Stimulated activated CD4-positive, alpha-beta T cell treated with anti-CD3 and anti-CD28 coated beads, Interleukin-4, amount 100 ng/mL, for 4 hours (primary cell): ENCODE results near the gene NCOA1.
"Not testable (repeated sequence)": the region's sequence is repeated elsewhere in the genome, so short reads cannot be mapped to it uniquely, and the experiment has no call there.

ENCODE experiments used
- DNase-seq, 2 experiments: peaks; one replicate each; pipeline ENCODE4 v3.0.0-alpha.2; 2020

The NCOA1 gene

DNA sequence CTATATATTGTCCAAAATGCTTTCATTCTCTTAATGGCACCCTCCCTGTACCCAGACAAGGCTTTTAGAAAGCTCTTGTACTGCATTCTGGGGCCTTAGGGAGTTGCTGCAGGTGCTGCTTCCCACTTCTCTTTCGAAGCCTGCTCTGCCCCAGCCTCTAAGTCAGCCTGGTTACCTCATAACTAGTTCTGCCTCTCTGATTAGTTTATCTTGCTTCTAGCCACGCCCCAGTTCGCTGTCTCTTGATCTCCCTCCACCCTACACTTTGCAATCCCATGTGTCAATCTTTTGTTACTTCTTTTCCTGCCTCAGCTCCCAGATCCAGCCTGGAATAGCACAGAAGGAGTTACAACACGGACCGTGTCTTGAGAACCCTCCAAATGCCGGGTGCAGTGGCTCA, 13.8 kb upstream of the NCOA1 start:
- no peak for DNase-seq

DNA sequence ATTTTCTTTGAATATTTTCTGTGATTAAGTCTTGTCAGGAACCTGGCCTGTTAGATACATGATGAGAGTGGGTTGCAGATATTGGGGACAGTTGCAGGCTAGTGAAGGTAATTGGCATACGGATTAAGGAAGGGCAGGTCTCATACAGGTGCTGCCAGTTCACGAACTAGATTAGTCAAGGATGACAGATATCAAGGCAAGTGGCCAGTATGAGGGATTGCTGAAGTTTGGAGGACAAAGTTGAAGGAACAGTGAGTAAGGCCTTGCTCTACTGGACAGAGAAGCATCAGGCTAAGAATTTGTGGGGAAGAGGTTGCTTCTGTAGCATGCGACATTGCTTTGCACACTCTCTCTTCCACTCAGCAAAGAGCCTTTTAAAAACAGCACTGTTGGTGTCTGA, 12.8 kb upstream of the NCOA1 start:
- no peak for DNase-seq

DNA sequence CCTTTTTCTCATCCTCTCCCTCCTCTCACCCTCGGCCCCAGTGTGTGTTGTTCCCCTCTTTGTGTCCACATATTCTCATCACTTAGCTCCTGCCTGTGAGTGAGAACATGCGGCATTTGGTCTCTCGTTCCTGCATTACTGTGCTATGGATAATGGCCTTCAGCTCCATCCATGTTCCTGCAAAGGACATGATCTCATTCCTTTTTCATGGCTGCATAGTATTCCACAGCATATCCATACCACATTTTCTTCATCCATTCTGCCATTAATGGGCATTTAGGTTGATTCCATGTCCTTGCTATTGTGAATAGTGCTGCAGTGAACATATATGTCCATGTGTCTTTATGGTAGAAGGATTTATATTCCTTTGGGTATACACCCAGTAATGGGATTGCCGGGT, 10.8 kb upstream of the NCOA1 start:
- no peak for DNase-seq

- DNase-seq: no peak
Observed at GRCh38 chr2:24482251-24482971, 8.6 kb upstream of the NCOA1 start.

- DNase-seq: no peak
Observed at GRCh38 chr2:24482972-24483300, 8.1 kb upstream of the NCOA1 start.

DNA sequence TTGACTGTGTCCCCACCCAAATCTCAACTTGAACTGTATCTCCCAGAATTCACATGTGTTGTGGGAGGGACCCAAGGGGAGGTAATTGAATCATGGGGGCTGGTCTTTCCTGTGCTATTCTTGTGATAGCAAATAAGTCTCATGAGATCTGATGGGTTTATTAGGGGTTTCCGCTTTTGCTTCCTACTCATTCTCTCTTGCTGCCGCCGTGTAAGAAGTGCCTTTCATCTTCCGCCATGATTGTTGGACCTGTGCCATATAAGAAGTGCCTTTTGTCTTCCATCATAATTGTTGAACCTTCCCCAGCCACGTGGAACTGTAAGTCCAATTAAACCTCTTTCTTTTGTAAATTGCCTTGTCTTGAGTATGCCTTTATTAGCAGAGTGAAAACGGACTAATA, 6.4 kb upstream of the NCOA1 start:
- DNase-seq: not testable (repeated sequence)

GRCh38 chr2:24485197-24485596, 5.9 kb upstream of the NCOA1 start:
- no peak for DNase-seq

DNA sequence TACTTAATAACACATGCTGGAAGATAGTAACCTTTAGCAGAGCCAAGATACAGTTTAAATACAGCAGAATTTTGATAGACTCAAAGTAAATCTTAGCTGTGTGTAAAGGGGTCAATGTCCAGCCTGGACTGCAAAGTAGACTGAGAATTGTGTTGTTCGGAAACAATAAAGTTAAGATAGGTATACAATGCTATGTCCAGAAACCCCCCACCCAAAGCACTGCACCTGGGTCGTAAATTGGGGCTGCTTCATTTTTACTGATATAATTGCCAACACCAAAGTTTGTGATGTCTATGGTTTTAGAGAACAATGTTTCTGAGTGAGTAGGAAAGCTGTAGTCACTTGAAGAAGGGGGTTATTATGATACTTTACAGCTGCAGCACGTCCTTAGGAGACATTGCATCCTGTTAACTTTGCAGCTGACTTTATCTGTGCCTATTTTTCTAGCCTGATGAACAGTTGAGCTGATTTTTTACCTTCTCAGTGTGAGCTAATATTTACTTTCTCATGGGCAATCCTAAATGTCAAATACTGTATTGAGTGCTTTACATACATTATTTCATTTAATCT, 4.3 kb upstream of the NCOA1 start:
- no peak for DNase-seq

GRCh38 chr2:24489465-24490180, 1.4 kb upstream of the NCOA1 start:
- DNase-seq: no peak

GRCh38 chr2:24490181-24490689, 819 bp upstream of the NCOA1 start:
- DNase-seq: no peak

DNA sequence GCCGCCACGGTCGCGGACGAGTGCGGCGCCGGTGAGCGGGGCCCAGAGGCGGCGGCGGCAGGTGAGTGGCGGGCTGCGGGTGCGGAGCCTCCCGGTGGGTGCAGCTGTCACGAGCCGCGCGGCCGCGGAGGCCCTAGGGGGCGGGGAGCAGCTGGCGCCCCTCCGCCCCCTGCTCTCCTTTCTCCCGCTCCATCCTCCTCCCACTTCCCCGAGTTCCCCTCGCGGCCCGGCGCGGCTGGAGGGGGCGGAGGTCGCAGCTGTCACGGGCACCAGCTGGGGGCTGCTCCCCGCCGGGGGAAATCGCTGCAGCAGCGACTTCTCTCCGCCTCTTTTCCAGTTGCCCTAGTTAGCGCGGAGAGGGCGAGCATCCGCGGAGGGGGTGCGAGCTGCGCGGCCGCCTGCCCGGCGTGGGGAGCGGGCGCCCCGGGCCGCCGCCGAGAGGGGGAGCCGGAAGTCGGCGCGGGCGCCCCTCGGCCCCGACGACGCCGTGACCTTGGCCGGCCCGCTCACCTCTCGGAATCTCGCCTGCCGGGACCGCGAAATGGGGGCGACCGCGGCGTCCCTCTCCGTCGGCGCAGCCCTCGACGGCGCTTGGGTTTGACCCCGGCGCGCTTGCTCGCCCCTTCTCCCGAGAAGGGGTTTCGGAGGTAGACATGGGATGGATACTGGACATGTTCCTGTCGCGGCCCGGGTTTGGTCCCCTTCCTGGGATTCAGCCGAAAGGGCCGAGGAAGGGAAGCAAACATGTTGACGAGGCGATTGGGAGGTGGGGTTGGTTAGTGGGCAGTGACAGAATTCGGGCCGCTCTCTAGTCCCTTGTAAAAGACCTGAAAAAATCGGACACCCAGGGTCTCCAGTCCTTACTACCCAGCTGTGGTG, 727 bp downstream of the NCOA1 start:
- DNase-seq: peak; percentile 53 to 54

GRCh38 chr2:24492421-24493279, 1.6 kb downstream of the NCOA1 start:
- no peak for DNase-seq

DNA sequence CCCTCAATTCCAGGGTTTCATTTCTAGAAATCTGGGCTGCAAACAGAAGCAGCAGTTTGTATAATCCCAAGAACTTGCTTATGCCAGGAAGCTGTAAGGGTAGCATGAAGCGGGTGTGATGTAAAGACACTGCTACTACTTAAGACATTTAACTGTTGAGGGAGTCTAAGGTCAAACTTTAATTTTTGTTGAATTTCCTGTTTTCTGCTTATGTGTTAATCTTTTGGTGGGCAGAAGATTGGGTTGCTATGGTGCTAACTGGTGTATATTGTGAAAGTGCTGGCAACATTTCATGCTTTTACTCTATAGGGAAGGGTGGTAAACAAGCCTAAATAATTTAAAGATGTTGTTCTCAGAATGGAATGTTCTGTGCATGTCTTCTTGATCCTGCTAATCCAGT, 2.7 kb downstream of the NCOA1 start:
- DNase-seq: no peak

- no peak for DNase-seq
Observed at GRCh38 chr2:24494410-24494809, 3.4 kb downstream of the NCOA1 start.

DNA sequence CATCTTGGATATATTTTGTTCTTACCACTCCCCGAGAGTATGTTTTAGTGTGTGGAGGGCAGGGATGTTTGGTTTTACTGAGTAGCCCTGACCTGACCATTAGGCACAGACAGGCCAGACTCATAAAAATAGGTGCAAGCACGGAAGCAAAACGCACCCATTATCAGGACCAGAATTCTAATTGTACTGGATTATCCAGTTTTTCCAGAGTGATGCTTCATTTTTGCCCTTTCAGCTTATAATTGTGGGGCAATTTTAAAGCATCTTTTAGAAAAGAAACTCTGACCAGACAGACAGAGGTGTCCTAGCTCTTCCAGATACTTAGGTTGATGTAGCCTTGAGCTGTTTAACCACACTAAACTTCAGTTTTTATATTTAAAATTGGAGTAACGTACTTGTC, 4.4 kb downstream of the NCOA1 start:
- no peak for DNase-seq

GRCh38 chr2:24496959-24497358, 5.9 kb downstream of the NCOA1 start:
- DNase-seq: no peak

GRCh38 chr2:24497685-24498084, 6.6 kb downstream of the NCOA1 start:
- no peak for DNase-seq

GRCh38 chr2:24498121-24498520, 7.1 kb downstream of the NCOA1 start:
- no peak for DNase-seq

GRCh38 chr2:24501813-24502212, 10.8 kb downstream of the NCOA1 start:
- no peak for DNase-seq

DNA sequence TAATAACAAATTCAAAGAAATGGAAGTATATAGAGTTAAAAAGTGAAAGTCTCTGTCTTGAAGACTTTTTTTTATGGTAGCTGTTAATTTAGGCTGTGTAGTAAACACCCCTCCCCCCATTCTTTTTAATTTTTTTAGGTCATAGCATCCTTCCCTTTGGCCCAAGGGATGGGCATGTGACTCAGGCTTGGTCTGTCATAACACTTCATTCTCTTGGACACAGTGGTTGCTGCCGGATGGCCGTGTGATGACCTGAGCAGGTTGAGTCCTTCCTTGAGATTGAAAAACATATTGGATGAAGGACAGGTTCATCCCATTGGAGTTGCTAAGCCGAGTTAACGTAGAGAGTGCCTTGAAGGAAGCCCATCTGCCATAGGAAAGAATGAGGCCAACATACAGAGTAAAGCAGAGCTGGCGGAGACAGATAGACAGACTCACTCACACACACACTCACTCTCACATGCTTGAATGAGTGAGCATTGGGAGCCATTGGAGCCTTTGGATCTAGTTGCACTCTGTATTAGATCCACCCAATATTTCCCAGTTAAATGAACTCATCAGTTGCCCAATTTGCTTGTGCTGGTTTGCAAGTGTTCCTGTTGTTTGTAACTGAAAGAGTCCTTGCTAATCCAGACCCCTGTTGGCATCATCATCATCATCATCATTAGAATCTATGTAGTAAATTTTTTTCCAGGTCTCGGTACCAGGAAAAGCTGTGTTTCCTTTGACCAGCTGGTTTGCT, 14.7 kb downstream of the NCOA1 start:
- DNase-seq: no peak

GRCh38 chr2:24507549-24507948, 16.5 kb downstream of the NCOA1 start:
- no peak for DNase-seq

DNA sequence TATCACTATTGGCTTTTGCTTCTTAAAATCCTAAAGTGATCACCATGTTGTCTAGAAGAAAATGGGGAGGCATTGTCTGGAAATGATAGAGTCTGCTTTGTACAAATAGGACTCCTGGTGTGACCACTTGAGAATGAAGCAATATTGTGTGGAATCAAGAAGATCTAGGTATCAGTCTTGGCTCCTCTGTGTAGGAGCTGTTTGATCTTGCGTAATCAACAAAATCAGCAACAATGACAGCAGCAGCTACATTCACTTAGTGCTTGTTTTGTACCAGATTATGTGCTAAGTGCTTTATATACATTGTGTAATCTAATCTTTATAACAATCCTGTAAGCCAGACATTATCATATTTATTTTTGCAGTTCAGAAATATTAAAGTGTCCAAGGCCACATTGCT, 17.8 kb downstream of the NCOA1 start:
- DNase-seq: no peak
